K562 (cell line): Measurements from ENCODE around the gene C4orf50. TPM values are rescaled to one million over a fixed set of nuclear protein-coding genes. Genes with fewer than 3 reads are reported as not detected.

ENCODE experiments used
- ATAC-seq: fragments of 200-7000 bp; cut with Tn5 transposase; 3 replicates; pipeline ENCODE4 v1.9.1; 2020; ENCODE audit warnings: moderate library complexity
- BruUV-seq: library from RNA; stranded (reverse); fragments of 400-500 nt; replicated peaks from 2 replicates; lab custom pipeline; 2021; lab: Mats Ljungman, UMichigan
- CTCF ChIA-PET: fragments of 300-600 bp; formaldehyde crosslinking; extraction: SDS; loops from one replicate; lab custom pipeline; 2021; ENCODE audit warnings: low intra/inter-chr PET ratio; lab: Yijun Ruan, JAX
- POLR2A ChIA-PET: fragments of 300-600, 350-650 bp; sonication (Branson Sonifier 250); formaldehyde crosslinking; extraction: SDS; loops from one replicate; lab custom pipeline; 2021; ENCODE audit warnings: antibody characterized with exemption, inconsistent platforms; lab: Yijun Ruan, JAX
- DNase-seq, 4 experiments: peaks; one replicate each; pipeline versions ENCODE4 v3.0.0 to v3.0.0-alpha.2; 2011 to 2018; ENCODE audit warnings: low spot score in 3 of 4, mixed read lengths in 3 of 4; ENCODE audit errors: extremely low read depth in 1 of 4
- FAIRE-seq: peaks from 2 replicates; lab custom pipeline; 2011; peaks lifted over from hg19 to GRCh38; lab: Jason Lieb, UNC
- H2AFZ ChIP-seq: 2 replicates; pipeline ENCODE4 v1.6.0; 2011; ENCODE audit warnings: low read depth, low read length, control low read depth, inconsistent platforms
- H3K27ac ChIP-seq: fragments of 200-600 bp; 3 replicates; pipeline ENCODE4 v1.8.0; 2011; ENCODE audit warnings: low read depth, mild to moderate bottlenecking, control low read depth, inconsistent platforms, low read length, moderate library complexity, mixed read lengths; ENCODE audit errors: extremely low read depth
- H3K27me3 ChIP-seq, 2 experiments: fragments of 300-600 bp in 1 of 2; 2 replicates in 1 of 2; 3 replicates in 1 of 2; pipeline versions ENCODE4 v1.6.0 to v1.8.0; 2011; ENCODE audit warnings: inconsistent platforms in 2 of 2, low read length in 2 of 2, mild to moderate bottlenecking in 1 of 2, mixed read lengths in 1 of 2, moderate library complexity in 1 of 2; ENCODE audit not compliant: control insufficient read depth in 2 of 2, insufficient read depth in 2 of 2
- H3K36me3 ChIP-seq: fragments of 300-600 bp; 3 replicates; pipeline ENCODE4 v1.8.0; 2011; ENCODE audit warnings: mild to moderate bottlenecking, low read length, inconsistent platforms; ENCODE audit not compliant: control insufficient read depth, insufficient read depth
- H3K4me1 ChIP-seq, 2 experiments: fragments of 200-600 bp in 1 of 2; replicated peaks in 1 of 2; 2 replicates in 1 of 2; 3 replicates in 1 of 2; pipeline versions ENCODE4 v1.5.1 to v1.8.0; 2011; ENCODE audit warnings: inconsistent platforms in 2 of 2, low read length in 2 of 2, mild to moderate bottlenecking in 1 of 2, mixed read lengths in 1 of 2, moderate library complexity in 1 of 2; ENCODE audit not compliant: control insufficient read depth in 2 of 2, insufficient read depth in 2 of 2
- H3K4me2 ChIP-seq: 2 replicates; pipeline ENCODE4 v1.6.1; 2011; ENCODE audit warnings: low read length, control low read depth, inconsistent platforms, mixed read lengths; ENCODE audit not compliant: insufficient read depth
- H3K4me3 ChIP-seq: fragments of 200-600 bp; sonication (generic), shearing (Covaris generic); 2 replicates; pipeline ENCODE4 v1.5.1; 2016; ENCODE audit warnings: control low read depth, inconsistent platforms
- H3K79me2 ChIP-seq: fragments of 200-600 bp; 3 replicates; pipeline ENCODE4 v1.8.0; 2011; ENCODE audit warnings: low read length, inconsistent platforms; ENCODE audit not compliant: control insufficient read depth, insufficient read depth
- H3K9ac ChIP-seq, 2 experiments: 2 replicates each; pipeline versions ENCODE4 v1.6.0 to v1.6.1; 2011; ENCODE audit warnings: low read depth in 2 of 2, low read length in 2 of 2, control low read depth in 1 of 2, inconsistent platforms in 1 of 2, mild to moderate bottlenecking in 1 of 2, mixed read lengths in 1 of 2; ENCODE audit not compliant: insufficient read depth in 1 of 2
- H3K9me1 ChIP-seq: one replicate; pipeline ENCODE4 v1.6.0; 2011; ENCODE audit warnings: inconsistent platforms, mild to moderate bottlenecking, low read length, moderate library complexity; ENCODE audit not compliant: control insufficient read depth, insufficient read depth
- H3K9me3 ChIP-seq: replicated peaks from 2 replicates; pipeline ENCODE4 v1.5.1; 2011; ENCODE audit warnings: low read depth, low read length, inconsistent platforms; ENCODE audit not compliant: control insufficient read depth, insufficient read depth
- H4K20me1 ChIP-seq: replicated peaks from 2 replicates; pipeline ENCODE4 v1.6.1; 2011; ENCODE audit warnings: low read length, inconsistent platforms, mixed read lengths; ENCODE audit not compliant: control insufficient read depth, insufficient read depth
- C11orf30 ChIP-seq: fragments of 450-650 bp; IDR thresholded peaks from 2 replicates; pipeline ENCODE4 v1.6.1; 2016; ENCODE audit warnings: low read depth, mild to moderate bottlenecking
- IRF2 ChIP-seq: sonication (generic); formaldehyde crosslinking; IDR thresholded peaks from 2 replicates; pipeline ENCODE4 v1.8.1; 2022; ENCODE audit warnings: mild to moderate bottlenecking, missing genetic modification reagents
- MAFG ChIP-seq: fragments of 450-650 bp; conservative IDR thresholded peaks from 2 replicates; pipeline ENCODE4 v1.6.1; 2016; ENCODE audit warnings: missing genetic modification characterization, missing compliant biosample characterization
- SMAD3 ChIP-seq: fragments of 450-650 bp; formaldehyde crosslinking; conservative IDR thresholded peaks from 2 replicates; pipeline ENCODE4 v1.4.0; 2020; ENCODE audit warnings: mild to moderate bottlenecking
- ZNF316 ChIP-seq: fragments of 450-650 bp; IDR thresholded peaks from 2 replicates; pipeline ENCODE4 v1.6.1; 2016
- WGBS: fragments of 100-300 bp; shearing (Covaris generic); methylation state at CpG from one replicate; pipeline ENCODE4 v1.1.6; 2016; ENCODE audit warnings: low coverage, mixed read lengths; ENCODE audit not compliant: insufficient coverage; ENCODE audit errors: missing lambda C conversion rate; 5-methylcytosine and 5-hydroxymethylcytosine counted together
- in situ Hi-C: fragments of 300-500 bp; cut with MboI; formaldehyde crosslinking; loops from 4 replicates; pipeline ENCODE4 v1.15.0; 2018; ENCODE audit warnings: inconsistent platforms, mixed read lengths
- intact Hi-C: fragments of 100-400 bp; cut with micrococcal nuclease; formaldehyde crosslinking; loops from 2 replicates; pipeline ENCODE4 v1.14.2; 2022
- polyA plus RNA-seq, 8 experiments: library from polyadenylated mRNA; depleted of rRNA in 4 of 8; stranded (reverse) in 5 of 8; unstranded in 3 of 8; fragments of >200 nt; fragmentation: Nextera tagmentation in 2 of 8; fragmentation: Illumina TruSeq in 1 of 8; extraction: Ambion mirVana in 2 of 8; extraction: Trizol in 1 of 8; gene quantifications; 2 replicates each; pipeline versions ENCODE4 v1.2.1 to v1.2.3, GENCODE V29; 2011 to 2014; ENCODE audit warnings: inconsistent platforms in 1 of 8, missing spikeins in 1 of 8
- total RNA-seq, 7 experiments: library from RNA; depleted of rRNA in 6 of 7; stranded (reverse); fragments of >200 nt in 6 of 7; fragmentation: Illumina TruSeq in 2 of 7; extraction: Trizol in 2 of 7; gene quantifications; 2 replicates each; pipeline versions ENCODE4 v1.2.1 to v1.2.3, GENCODE V29; 2011 to 2021; ENCODE audit warnings: low replicate concordance in 1 of 7
- TF ChIP-seq, protein P1 (sequence below): fragments of 250-450 bp; sonication (Bioruptor Pico); IDR thresholded peaks from 2 replicates; pipeline ENCODE4 v1.8.0; 2022; ENCODE audit warnings: inconsistent platforms, mild to moderate bottlenecking, moderate library complexity, borderline replicate concordance

C4orf50 gene
- total and polyA plus RNA-seq, 9 of the 15 experiments (the other 6 are each of a cell fraction or from before 2014, with no cell fraction given): not detected

DNA sequence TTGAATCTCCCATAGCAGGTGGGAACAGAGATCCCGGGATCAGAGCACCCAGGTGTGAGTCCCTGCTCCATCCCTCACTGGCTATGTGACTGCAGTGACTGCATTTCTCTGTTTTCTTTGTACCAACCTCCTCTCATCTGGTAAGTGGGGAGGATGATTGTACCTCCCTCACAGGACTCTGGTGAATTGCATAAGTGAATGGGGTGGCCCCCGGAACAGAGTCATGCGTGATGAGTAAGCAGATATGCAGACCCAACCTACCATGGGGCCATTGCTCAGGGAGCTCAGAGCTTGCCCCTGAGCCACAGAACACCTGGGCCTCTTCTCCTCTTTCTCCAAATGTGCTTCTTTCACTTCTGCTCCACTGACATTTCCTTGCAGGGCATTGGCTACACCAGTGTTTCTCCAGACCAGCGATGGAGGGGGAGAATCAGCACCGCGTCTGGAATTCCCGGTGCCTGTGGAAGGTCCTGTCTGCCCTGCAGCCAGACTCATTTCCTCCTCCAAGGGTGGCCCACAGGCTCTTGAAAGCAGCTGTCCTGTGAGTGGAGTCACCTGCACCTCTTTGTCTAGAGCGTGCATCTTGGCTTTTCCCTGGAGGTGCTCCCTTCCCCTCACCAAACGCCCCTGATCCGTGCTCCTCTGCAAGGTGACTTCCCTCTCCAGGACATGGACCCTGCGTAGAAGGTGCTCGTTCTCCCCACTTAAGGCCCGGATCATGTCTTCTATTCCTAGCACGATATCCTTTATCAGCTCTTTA, 30.0 kb downstream of the C4orf50 start:
- POLR2A ChIA-PET: no interaction called here
- TF ChIP-seq MAFG (tag) (0 out of 2 replicates have a peak, but pooled peaks have one; percentile 23), C11orf30 (peak; percentile 20; the same call in 1 of the 2 replicates), ZNF316 (peak; percentile 31; the same call in 1 of the 2 replicates), IRF2 (CRISPR knock-in tag) (no peak), SMAD3 (CRISPR knock-in tag) (no peak)
- TF ChIP-seq, protein P1, sequence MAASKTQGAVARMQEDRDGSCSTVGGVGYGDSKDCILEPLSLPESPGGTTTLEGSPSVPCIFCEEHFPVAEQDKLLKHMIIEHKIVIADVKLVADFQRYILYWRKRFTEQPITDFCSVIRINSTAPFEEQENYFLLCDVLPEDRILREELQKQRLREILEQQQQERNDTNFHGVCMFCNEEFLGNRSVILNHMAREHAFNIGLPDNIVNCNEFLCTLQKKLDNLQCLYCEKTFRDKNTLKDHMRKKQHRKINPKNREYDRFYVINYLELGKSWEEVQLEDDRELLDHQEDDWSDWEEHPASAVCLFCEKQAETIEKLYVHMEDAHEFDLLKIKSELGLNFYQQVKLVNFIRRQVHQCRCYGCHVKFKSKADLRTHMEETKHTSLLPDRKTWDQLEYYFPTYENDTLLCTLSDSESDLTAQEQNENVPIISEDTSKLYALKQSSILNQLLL (CRISPR knock-in tag): no peak
- Histone ChIP-seq H3K9me3 (0 out of 2 replicates have a peak, but pooled peaks cover 2% of the 10 kb centered on the region), H3K4me2 (no peak overlapping the region), H2AFZ (no peak overlapping the region), H4K20me1 (no peaks in the 10 kb centered on the region), H3K36me3 (no peaks in the 10 kb centered on the region), H3K4me1 (no peaks in the 10 kb centered on the region), H3K79me2 (no peaks in the 10 kb centered on the region), H3K27ac (no peak overlapping the region), H3K27me3 (peaks cover 0 to 4% of the 10 kb centered on the region in 2 experiments; a peak in 1 of 5 replicates), H3K9me1 (no peaks in the 10 kb centered on the region), H3K4me3 (no peak overlapping the region), H3K9ac (no peak overlapping the region)
- FAIRE-seq (no peak), DNase-seq (no peak), ATAC-seq (no peak)
- in situ Hi-C loops: no loop called here
- intact Hi-C loops: no loop called here
- CTCF ChIA-PET: no interaction called here
- BruUV-seq: no TSS peak
- WGBS: 3% methylated on average over 10 of the region's 14 CpGs
